Stimulated activated CD4-positive, alpha-beta T cell treated with anti-CD3 and anti-CD28 coated beads, Interleukin-15, amount 100 ng/mL, for 48 hours (primary cell): ENCODE results near the gene TMEM248.
A peak's percentile ranks its signal among the peaks of the same experiment; 100 is the strongest.
"Not testable (repeated sequence)": the region's sequence is repeated elsewhere in the genome, so short reads cannot be mapped to it uniquely, and the experiment has no call there.

ENCODE experiments used
- DNase-seq, 2 donors: peaks; one replicate each; pipeline ENCODE4 v3.0.0-alpha.2; 2020; ENCODE audit warnings: low read depth in 2 of 2

The TMEM248 gene, protein sequence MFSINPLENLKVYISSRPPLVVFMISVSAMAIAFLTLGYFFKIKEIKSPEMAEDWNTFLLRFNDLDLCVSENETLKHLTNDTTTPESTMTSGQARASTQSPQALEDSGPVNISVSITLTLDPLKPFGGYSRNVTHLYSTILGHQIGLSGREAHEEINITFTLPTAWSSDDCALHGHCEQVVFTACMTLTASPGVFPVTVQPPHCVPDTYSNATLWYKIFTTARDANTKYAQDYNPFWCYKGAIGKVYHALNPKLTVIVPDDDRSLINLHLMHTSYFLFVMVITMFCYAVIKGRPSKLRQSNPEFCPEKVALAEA

DNA sequence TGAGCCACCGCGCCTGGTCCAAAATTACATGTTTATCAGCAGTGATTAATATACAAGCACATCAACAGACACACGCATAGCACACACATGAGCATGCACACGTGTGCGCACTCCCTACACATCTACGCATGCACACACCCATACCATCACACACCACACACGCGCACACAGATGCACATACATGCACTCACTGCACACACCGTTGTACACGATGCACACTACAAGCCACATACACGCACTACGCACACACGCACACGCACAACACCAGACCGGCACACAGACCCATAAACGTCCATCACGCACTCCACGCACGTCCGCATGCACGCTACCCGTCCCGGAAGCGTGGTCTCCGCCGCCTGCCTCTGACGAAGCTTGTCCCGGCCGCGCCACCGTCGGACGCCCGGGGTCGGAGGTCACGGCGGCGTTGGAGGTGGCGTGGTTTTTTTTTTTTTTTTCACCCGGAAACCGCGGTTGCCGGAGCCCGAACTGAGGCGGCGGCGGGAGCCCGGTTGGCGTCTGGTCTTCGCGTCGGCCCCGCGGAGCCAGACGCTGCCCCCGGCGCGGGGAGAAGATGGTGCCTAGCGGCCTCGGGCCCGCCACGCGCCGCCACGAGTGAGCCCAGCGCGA lies at the start of gene TMEM248:
TMEM248 (plus strand) TSS at position 457 of the 627 bp plus-strand sequence. CDS start 20,641 bp downstream, outside the sequence.
- DNase-seq = peak; percentile 88 to 91

DNA sequence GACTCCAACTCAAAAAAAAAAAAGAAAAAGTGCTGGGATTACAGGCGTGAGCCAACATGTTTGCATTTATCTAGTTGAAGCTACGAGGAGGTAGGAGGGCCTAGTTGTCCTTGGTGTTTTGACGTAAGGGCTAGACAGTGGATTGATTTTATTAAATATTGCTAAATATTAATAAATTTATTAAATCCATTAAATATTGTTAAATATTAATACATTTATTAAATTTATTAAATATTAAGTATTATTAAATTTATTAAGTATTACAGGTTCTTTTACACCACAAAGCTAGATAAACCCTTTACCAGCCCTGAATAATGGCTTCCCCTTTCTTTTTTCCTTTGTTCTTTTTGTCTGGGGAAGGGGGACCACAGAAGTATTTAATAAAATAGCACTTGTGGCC lies 47.5 kb upstream of the TMEM248 start:
- DNase-seq = no peak

DNA sequence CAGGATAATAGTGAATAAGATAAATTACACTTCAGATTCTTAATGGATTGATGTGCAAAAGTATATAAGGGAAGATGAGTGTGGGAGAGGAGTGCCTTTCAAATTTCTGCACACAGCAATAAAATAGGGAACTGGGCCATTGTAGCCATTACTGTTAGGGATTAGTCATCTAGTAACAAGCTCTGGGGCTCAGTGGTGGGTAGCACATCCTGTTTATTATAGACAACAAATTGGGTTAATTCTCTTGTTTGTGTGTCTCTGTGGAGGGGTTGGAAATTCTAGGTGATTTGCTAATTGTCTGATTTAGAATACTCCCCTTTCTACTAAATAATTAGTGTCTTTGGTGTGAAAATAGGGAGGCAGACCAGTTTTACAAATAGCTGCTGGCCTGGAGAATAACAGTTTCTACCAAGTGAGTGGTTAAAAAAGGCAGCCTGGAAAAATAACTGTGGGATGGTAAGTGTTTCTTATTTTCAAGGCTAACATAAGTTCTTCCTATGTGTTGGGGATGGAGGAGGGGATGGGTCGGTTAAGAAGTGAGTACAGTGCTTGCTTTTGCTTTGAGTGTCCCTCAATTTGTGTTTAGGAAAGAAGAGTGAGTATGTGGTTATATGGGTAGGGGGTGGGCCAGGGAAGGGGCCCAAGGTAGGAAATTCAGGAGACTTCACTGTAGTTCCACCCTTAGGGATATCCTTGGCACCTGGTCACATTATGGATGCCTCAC lies 43.3 kb upstream of the TMEM248 start:
- DNase-seq = no peak

DNA sequence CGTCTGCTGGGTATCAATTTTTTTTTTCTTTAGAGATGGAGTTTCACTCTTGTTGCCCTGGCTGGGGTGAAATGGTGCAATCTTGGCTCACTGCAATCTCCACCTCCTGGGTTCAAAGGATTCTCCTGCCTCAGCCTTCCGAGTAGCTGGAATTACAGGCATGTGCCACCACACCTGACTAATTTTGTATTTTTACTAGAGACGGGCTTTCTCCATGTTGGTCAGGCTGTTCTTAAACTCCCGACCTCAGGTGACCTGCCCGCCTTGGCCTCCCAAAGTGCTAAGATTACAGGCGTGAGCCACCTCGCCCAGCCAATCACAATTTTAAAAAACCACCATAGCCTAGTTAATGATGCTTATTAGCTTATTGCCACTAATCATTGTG lies 42.7 kb upstream of the TMEM248 start:
- not testable (repeated sequence) for DNase-seq

DNA sequence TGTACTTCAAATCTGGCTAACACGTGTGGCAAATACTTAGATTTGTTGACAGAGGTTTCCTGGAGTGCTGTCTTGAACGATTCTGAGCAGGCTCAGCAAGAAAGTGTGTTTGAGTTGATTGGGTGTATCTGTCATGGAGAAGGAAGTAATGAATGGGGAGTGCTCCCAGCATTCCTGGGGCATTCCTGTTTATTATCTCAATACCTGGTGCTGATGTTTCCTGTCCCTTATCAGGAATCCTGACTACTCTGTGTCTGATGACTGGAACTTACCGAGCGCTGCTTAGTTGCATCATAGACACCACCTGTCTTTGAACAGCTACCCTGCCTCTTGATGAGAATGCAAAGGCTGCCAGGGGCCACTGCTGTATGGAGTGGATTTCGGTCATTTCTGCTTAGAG lies 41.0 kb upstream of the TMEM248 start:
- DNase-seq = no peak

DNA sequence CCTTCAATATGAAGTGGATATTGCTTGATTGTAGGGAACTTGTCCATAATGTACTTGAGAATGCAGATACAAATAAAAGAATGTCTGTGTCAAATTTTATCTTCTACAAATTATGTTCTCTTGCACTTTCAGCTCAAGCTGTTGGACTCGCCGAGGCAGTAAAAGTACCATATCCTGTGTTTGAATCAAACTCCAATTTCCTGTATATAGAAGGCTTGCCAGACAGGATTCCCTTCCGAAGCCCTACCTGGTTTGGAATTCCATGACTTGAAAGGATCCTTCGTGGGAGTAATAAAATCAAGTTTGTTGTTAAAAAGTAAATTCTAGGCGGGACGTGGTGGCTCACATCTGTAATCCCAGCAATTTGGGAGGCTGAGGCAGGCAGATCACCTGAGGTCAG lies 40.4 kb upstream of the TMEM248 start:
- DNase-seq = not testable (repeated sequence)

DNA sequence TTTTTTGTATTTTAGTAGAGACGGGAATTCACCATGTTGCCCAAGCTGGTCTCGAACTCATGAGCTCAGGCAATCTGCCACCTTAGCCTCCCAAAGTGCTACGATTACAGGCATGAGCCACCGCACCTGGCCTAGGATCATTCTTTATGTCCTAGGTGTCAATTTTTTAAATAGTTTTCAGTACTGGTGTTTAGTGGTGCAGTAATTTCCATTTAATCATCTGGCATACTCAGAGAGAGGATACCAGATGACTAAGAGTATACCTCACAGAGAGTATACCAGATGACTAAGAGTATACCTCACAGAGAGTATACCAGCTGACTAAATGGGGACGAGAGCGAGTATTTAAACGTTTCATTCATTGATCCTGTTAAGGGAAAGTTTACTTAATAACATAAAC lies 37.3 kb upstream of the TMEM248 start:
- DNase-seq = no peak

DNA sequence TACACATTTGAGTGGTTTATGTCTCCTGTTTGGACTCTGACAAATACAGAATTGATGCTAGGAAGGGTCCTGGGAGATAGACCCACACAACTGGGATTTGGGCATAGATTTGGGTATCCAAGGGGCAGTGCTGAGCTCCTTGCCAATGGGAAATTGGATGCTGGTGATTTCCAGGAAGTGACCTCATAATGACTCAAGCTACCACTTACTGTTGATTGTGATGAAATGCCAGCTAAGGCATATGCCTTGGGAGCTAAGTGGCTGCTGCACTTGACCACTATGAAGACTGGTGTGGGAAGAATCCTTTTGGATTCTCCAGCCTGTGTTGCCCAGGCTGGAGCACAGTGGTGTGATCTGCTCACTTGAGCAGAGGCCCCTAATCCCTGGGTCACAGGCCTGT lies 36.5 kb upstream of the TMEM248 start:
- not testable (repeated sequence) for DNase-seq

DNA sequence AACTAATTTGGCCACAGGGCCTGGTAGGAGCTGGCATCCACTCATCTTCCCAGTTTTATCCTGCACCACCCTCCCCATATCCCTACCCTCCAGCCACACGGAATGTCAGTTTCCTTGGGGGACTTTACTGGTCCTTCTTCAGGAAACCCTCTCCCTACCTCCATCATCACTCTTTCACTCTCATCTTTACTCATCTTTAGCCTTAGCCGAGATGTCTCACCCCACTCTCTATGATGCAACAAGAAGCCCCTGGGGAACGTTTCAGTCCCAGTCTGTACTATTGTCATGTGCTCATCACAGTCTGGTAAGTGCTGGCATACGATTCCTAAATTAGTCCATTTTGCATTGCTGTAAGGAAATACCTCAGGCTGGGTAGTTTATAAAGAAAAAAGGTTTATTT lies 34.9 kb upstream of the TMEM248 start:
- no peak for DNase-seq

DNA sequence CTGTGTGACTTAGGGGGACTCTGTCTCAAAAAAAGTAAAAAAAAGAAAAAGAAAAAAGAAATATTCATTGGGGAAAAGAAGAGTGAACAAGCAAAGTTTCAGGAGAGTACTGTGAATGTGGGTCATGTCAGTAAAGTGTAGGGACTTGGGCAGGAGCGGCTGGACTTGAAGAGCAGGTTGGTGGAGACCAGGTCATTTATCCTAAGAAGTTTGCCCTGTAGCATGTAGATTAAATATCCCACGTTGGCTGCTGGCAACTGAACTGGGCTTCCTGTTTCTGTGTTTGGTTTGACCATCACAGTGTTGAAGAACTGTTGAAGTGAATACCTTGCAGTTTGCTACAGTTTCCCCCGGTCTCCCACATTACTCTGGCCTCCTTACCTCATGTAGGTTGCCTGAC lies 32.8 kb upstream of the TMEM248 start:
- DNase-seq = not testable (repeated sequence)

DNA sequence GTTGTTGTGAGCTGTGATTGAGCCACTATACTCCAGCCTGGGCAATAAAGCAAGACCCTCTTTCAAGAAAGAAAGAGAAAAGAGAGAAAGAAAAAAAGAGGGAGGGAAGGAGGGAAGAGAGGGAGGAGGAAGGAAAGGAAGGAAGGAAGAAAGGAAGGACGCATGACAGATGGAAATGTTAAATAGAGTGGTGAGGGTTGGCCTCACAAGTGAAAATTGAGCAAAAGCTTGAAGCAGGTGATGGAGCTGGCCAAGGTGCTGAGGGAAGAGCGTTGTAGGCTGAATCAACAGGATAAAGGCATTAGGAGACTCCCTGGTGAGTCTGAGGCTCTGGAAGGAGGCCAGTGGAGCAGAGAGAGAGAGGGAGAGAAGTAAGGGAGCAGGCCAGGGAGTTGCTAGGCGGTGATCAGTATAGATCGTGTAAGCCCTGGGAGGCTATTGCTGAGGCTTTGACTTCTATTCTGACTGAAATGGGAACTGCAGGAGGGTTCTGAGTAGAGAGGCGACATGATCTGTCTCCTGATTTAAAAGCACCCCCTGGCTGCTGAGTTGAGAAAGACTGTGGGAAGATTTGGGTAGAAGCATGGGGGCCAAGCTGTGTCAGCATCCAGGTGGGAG lies 26.5 kb upstream of the TMEM248 start:
- DNase-seq = no peak

DNA sequence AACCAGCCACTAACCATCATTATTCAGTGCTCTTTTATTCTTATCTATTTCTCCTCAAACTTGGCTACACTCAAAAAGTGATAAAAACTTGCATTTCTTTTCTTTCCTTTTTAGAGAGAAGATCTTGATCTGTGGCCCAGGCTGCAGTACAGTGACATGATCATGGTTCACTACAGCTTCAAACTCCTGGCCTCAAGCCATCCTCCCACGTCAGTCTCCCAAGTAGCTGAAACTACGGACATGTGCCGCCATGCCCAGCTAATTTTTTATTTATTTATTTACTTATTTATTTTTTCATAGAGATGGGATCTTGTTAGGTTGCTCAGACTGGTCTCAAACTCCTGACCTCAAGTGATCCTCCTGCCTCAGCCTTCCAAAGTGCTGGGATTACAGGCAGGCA lies 24.6 kb upstream of the TMEM248 start:
- DNase-seq = no peak

DNA sequence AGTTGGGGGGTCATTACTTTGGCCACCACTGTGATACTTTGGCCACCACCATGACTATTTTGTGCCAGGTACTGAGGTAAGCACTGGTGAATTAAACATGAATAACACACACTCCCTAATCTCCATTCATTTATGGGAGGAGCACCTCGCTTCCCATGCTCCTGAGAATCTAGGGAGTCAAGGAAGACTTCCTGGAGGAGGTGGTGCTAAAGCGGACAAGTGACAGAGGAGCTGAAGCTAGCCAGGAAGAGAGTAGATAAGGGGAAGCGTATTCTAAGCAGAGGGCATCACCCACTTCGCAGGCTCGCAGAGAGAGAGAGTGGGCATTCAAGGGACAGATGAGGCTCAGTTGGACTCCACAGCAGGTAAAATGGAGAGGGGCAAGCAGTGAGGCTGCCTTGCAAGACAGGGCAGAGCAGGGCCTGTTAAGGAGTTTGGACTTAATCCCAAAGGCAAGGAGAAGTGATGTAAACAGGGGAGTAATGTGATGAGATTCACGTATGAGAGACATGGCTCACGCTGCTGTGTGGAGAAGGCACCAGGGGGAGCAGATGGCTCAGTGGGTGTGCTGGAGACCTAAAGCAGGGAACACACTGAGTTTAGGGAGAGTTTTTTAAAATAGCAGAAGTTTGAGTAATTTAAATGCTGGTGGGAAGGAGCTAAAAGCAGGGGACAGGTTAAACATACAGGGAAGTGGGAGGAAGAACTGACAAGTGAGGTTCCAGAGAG lies 21.3 kb upstream of the TMEM248 start:
- DNase-seq = no peak

DNA sequence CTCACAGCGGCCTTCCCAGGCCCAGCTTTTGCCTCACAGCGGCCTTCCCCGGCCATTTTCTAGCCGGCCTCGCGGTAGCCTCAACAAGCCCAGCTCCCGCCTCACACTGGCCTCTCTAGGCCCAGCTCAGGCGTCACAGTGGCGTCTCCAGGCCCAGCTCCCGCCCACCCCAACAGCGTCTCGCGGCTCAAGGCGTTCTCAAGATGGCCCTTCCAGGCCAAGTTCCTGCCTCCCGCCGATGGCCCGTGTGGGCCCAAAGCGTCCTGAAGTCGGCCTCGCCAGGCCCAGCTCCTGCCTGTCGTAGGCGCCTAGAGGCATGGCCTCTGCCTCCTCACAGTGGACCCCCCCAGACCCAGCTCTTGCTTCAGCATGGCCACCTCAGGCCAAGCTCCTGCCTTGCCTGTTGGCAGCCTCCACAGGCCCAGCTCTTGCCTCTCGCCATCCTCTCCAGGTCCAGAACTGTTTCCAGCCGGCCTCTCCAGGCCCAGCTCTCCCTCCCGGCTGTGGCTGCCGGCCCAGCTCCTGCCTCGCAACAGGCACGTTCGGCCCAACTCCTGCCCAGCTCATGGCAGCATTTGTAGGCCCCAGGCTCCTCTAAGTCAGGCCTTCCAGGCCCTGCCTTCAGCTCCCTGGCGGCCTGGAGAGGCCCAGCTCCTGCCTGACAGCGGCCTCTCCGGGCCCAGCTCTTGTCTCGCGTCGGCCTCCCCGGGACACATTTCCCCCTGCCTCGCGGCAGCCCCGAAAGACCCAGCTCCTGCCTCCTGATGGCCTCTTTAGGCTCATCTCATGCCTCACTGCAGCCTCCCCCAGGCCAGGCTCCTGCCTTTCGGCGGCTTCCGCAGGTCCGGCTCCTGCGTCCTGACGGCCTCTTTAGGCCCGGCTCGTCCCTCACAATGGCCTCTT lies 18.8 kb upstream of the TMEM248 start:
- no peak for DNase-seq

DNA sequence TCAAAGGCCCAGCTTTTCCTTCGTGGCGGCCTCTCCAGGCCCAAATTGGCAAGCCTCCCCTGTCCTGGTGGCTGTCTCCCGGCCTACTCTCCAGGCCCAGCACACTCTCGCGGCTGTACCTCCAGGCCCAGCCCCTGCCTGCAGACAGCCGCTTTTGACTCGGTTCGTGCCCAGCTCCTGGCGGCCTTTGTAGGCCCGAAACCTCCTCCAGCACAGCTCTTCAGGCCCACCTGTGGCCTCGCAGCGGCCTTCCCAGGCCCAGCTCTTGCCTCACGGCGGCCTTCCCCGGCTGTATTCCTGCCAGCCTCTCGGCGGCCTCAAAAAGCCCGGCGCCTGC lies 18.2 kb upstream of the TMEM248 start:
- no peak for DNase-seq

DNA sequence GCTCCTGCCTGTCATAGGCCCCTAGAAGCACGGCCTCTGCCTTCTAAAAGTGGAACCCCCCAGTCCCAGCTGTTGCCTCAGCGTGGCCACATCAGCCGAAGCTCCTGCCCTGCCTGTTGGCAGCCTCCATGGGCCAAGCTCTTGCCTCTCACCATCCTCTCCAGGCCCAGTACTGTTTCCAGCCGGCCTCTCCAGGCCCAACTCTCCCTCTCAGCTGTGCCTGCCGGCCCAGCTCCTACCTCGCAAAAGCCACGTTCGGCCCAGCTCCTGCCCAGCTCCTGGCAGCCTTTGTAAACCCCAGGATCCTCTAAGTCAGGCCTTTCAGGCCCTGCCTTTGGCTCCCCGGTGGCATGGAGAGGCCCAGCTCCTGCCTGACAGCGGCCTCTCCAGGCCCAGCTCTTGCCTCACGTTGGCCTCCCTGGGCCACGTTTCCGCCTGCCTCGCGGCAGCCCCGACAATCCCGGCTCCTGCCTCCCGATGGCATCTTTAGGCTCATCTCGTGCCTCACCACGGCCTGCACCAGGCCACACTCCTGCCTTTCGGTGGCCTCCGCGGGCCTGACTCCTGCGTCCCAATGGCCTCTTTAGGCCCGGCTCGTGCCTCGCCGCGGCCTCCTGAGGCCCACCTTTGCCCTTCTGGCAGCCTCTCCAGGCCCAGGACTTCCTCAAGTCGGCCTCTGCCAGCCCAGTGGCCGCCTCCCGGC lies 17.5 kb upstream of the TMEM248 start:
- DNase-seq = no peak

DNA sequence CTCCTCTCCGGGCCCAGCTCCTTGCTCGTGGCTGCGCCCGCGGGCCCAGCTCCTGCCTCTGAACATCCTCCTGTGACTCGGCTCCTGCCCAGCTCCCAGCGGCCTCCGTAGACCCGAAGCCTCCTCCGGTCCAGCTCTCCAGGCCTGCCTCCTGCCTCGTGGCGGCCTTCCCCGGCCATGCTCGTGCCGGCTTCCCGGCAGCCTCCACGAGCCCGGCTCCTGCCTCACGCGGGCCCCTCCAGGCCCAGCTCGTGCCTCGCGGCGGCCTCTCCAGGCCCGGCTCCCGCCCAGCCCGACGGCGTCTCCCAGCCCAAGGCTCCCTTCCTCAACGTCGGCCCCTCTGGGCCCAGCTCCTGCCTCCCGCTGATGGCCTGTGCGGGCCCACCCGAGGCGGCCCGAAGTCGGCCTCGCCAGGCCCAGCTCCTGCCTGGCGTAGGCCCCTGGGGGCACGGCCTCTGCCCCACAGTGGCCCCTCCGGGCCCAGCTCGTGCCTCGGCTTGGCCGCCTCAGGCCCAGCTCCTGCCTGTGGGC lies 16.9 kb upstream of the TMEM248 start:
- DNase-seq = no peak

DNA sequence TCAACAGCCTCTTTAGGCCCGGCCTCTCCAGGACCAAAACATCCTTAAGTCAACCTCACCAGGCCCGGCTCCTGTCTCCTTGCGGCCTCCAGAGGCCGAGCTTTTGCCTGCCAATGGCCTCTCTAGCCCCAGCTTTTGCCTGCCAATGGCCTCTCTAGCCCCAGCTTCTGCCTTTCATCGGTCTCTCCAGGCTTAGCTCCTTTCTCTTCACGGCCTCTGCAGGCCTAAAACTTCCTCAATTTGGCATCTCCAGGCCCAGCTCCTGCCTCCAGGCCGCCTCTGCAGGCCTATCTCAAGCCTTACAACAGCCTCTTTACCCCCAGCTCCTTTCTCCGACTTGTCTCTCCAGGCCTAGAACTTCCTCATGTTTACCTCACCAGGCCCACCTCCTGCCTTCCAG lies 15.7 kb upstream of the TMEM248 start:
- no peak for DNase-seq

DNA sequence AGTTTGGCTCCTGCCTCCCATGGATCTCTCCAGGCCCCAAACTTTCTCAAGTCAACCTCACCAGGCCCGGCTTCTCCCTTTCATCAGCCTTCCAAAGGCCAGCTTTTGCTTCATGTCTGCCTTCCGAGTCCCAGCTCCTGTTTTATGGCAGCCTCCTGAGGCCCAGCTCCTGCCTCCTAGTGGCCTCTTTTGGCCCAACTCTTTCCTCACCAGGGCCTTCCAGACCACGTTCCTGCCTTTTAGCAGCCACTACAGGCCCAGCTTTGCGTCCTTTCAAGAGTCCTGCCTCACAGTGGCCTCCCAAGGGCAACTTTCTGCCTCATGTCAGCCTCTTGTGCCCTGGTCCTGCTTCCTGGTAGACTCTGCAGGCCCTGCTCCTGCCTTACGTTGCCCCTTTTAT lies 15.3 kb upstream of the TMEM248 start:
- DNase-seq = no peak

DNA sequence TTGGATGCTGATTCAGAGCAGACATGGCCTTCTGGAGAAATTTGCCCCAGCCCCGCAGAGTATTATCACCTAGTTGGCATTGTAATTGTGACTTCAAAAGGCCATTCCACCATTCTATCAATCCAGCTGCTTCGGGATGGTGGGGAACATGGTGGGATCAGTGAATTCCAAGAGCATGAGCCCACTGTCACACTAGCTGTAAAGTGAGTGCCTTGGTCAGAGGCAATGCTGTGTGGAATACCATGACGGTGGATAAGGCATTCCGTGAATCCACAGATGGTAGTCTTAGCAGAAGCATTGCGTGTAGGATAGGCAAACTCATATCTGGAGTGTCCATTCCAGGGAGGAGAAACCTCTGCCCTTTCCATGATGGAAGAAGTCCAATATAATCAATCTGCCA lies 13.3 kb upstream of the TMEM248 start:
- no peak for DNase-seq
